Endothelial cell of umbilical vein (primary cell): Measurements from ENCODE around the gene SH3GLB2. TPM values are rescaled to one million over a fixed set of nuclear protein-coding genes. Genes with fewer than 3 reads are reported as not detected.

Experiments used
- BruUV-seq: library from RNA; stranded (reverse); fragments of 400-500 nt; replicated peaks from 2 replicates; lab custom pipeline; 2021; lab: Mats Ljungman, UMichigan
- CTCF ChIA-PET: fragments of 300-600, 350-600 bp; sonication (Branson Sonifier 250); formaldehyde crosslinking; loops from one replicate; lab custom pipeline; 2021; ENCODE audit warnings: antibody characterized with exemption, inconsistent platforms; lab: Charles Lee
- POLR2A ChIA-PET: fragments of 300-600, 350-600 bp; sonication (Branson Sonifier 250); formaldehyde crosslinking; loops from one replicate; lab custom pipeline; 2021; ENCODE audit warnings: antibody characterized with exemption, inconsistent platforms; lab: Charles Lee
- DNase-seq: peaks from one replicate; pipeline ENCODE4 v3.0.0-alpha.2; 2011; ENCODE audit warnings: low read depth, low spot score
- FAIRE-seq: peaks from 2 replicates; lab custom pipeline; 2011; peaks lifted over from hg19 to GRCh38; lab: Jason Lieb, UNC
- H2AFZ ChIP-seq: 2 replicates; pipeline ENCODE4 v1.6.0; 2012; ENCODE audit warnings: low read depth, low read length, control low read depth, inconsistent platforms
- H3K27ac ChIP-seq: 2 replicates; pipeline ENCODE4 v1.5.1; 2011; ENCODE audit warnings: low read depth, mild to moderate bottlenecking, control low read depth, low read length, moderate library complexity; ENCODE audit not compliant: insufficient read depth
- H3K27me3 ChIP-seq, 2 experiments: 2 replicates each; pipeline versions ENCODE4 v1.6.0 to v1.6.1; 2011; ENCODE audit warnings: low read length in 2 of 2, mixed read lengths in 1 of 2; ENCODE audit not compliant: control insufficient read depth in 2 of 2, insufficient read depth in 2 of 2
- H3K36me3 ChIP-seq, 2 experiments: 2 replicates in 1 of 2; 3 replicates in 1 of 2; pipeline ENCODE4 v1.5.1; 2011; ENCODE audit warnings: low read length in 2 of 2, mild to moderate bottlenecking in 1 of 2, moderate library complexity in 1 of 2; ENCODE audit not compliant: control insufficient read depth in 2 of 2, insufficient read depth in 2 of 2; ENCODE audit errors: extremely low read depth in 1 of 2
- H3K4me1 ChIP-seq: 3 replicates; pipeline ENCODE4 v1.5.1; 2011; ENCODE audit warnings: mild to moderate bottlenecking, low read length; ENCODE audit not compliant: control insufficient read depth, insufficient read depth; ENCODE audit errors: extremely low read depth
- H3K4me2 ChIP-seq: 2 replicates; pipeline ENCODE4 v1.6.1; 2011; ENCODE audit warnings: low read length, control low read depth, mixed read lengths; ENCODE audit not compliant: insufficient read depth
- H3K4me3 ChIP-seq, 3 experiments: fragments of 200-600 bp in 1 of 3; sonication (generic), shearing (Covaris generic) in 1 of 3; replicated peaks in 1 of 3; 2 replicates each; pipeline ENCODE4 v1.5.1; 2011 to 2016; ENCODE audit warnings: control low read depth in 3 of 3, low read length in 3 of 3, mild to moderate bottlenecking in 2 of 3, inconsistent platforms in 1 of 3, low read depth in 1 of 3, moderate library complexity in 1 of 3; ENCODE audit not compliant: insufficient read depth in 1 of 3
- H3K79me2 ChIP-seq: 2 replicates; pipeline ENCODE4 v1.6.0; 2012; ENCODE audit warnings: low read length, inconsistent platforms; ENCODE audit not compliant: control insufficient read depth, insufficient read depth
- H3K9ac ChIP-seq: replicated peaks from 2 replicates; pipeline ENCODE3; 2011; ENCODE audit warnings: low read length, control low read depth; ENCODE audit not compliant: insufficient read depth; ENCODE audit errors: extremely low read depth
- H3K9me1 ChIP-seq: replicated peaks from 3 replicates; pipeline ENCODE4 v1.6.0; 2011; ENCODE audit warnings: mild to moderate bottlenecking, low read length; ENCODE audit not compliant: control insufficient read depth, insufficient read depth; ENCODE audit errors: extremely low read depth
- H3K9me3 ChIP-seq: replicated peaks from 2 replicates; pipeline ENCODE4 v1.5.1; 2012; ENCODE audit warnings: low read length, inconsistent platforms; ENCODE audit not compliant: control insufficient read depth, insufficient read depth
- H4K20me1 ChIP-seq: replicated peaks from 2 replicates; pipeline ENCODE3; 2011; ENCODE audit warnings: mild to moderate bottlenecking, low read length; ENCODE audit not compliant: control insufficient read depth, insufficient read depth; ENCODE audit errors: extremely low read depth
- FOS ChIP-seq: IDR thresholded peaks from 2 replicates; pipeline ENCODE4 v1.6.1; 2011; ENCODE audit warnings: mild to moderate bottlenecking, low read length, moderate library complexity, borderline replicate concordance; ENCODE audit not compliant: insufficient read depth
- GATA2 ChIP-seq: IDR thresholded peaks from 2 replicates; pipeline ENCODE4 v1.7.0; 2011; ENCODE audit warnings: low read depth, mild to moderate bottlenecking, moderate library complexity, mixed read lengths, low read length; ENCODE audit not compliant: insufficient read length, insufficient read depth
- MYC ChIP-seq: IDR thresholded peaks from one replicate; pipeline ENCODE4 v1.6.1; 2011; ENCODE audit warnings: mild to moderate bottlenecking, low read depth, low read length
- POLR2A ChIP-seq: IDR thresholded peaks from 2 replicates; pipeline ENCODE4 v1.6.1; 2012; ENCODE audit warnings: low read depth, mild to moderate bottlenecking, control low read depth, low read length
- dilution Hi-C: fragments of 300-500 bp; cut with MboI; formaldehyde crosslinking; loops from one replicate; pipeline ENCODE4 v1.15.0; 2019; ENCODE audit warnings: low sequenced_read_pairs; ENCODE audit not compliant: extremely low pct_ligation_motif_present
- intact Hi-C: fragments of 100-400 bp; cut with micrococcal nuclease; formaldehyde crosslinking; loops from one replicate; pipeline ENCODE4 v1.10.0; 2022
- polyA plus RNA-seq, 4 experiments: library from polyadenylated mRNA; depleted of rRNA in 3 of 4; stranded (reverse) in 3 of 4; unstranded in 1 of 4; fragments of >200 nt; gene quantifications; 2 replicates each; pipeline versions ENCODE4 v1.2.1 to v1.2.3, GENCODE V29; 2011 to 2012; ENCODE audit warnings: missing spikeins in 1 of 4
- total RNA-seq: library from RNA; stranded (reverse); gene quantifications from 2 replicates; pipeline ENCODE4 v1.2.3, GENCODE V29; 2021

SH3GLB2 gene
- total and polyA plus RNA-seq, 2 donors (not counting 3 experiments of a cell fraction or from before 2014, with no cell fraction given): 58.8 to 77.5 TPM

DNA sequence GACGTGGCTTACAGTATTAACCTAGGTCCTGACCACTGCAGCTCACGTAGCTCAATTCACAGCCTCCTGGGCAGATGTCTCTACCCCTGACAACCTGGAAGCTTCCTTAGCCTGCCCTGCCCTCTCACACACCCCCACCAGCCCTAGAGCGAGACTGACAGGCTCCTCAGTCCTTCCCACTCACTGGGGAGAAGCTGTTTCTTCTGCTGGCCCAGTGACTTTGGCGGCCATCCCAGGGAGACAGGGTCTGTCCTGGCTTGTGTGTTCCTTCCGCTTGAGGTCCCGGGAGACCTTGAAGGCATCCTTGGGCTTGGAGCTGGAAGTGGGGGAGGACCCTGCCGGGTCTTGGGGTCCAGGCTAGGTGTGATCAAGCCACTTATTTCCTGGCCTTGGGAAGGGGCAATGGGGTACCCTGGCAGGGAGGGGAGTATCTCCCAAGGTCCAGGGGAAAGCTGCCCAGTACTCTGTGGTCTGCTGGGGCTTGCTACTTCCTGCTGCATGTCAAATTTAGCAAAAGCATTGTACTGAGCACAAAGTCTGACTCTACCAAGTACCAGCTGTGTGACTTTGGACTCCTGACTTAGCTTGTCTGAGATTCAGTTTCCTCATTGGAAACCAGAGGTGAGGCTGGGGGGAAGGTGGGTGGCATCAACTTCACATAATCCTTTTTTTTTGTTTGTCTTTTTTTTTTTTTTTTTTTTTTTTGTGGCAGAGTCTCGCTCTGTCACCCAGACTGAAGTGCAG is 10.2 kb upstream of the SH3GLB2 start:
- no peak overlapping the region for H3K27ac ChIP-seq
- peaks cover 0 to 14% of the 10 kb centered on the region in 2 experiments for H3K36me3 ChIP-seq
- TSS peak; percentile 16 for BruUV-seq
- no peak overlapping the region for H3K9ac ChIP-seq
- no peaks in the 10 kb centered on the region for H3K27me3 ChIP-seq
- peaks cover 12% of the 10 kb centered on the region for H3K79me2 ChIP-seq
- no peak overlapping the region for H2AFZ ChIP-seq
- no peaks in the 10 kb centered on the region for H3K9me1 ChIP-seq
- H3K4me1 ChIP-seq: peaks cover 11% of the 10 kb centered on the region
- H4K20me1 ChIP-seq: no peaks in the 10 kb centered on the region
- ChIA-PET CTCF (interaction anchor here (0.7 to 0.9 kb wide), 2 partner anchors 9 to 10 kb away, joined by 3 to 6 read pairs; partner anchors contain the start of gene SH3GLB2), POLR2A (interaction anchor here (0.6 kb wide), 1 partner anchor 17 kb away, joined by 4 read pairs; no protein-coding TSS in a partner anchor)
- intact Hi-C loops (loop anchor here (5.0 kb wide), 1 partner anchor 529 kb away; no protein-coding TSS in a partner anchor), dilution Hi-C loops (no loop called here)
- H3K4me2 ChIP-seq: no peak overlapping the region
- no peaks in the 10 kb centered on the region for H3K9me3 ChIP-seq
- DNase-seq (no peak), FAIRE-seq (no peak)
- H3K4me3 ChIP-seq: no peak overlapping the region
- TF ChIP-seq FOS: no peak

DNA sequence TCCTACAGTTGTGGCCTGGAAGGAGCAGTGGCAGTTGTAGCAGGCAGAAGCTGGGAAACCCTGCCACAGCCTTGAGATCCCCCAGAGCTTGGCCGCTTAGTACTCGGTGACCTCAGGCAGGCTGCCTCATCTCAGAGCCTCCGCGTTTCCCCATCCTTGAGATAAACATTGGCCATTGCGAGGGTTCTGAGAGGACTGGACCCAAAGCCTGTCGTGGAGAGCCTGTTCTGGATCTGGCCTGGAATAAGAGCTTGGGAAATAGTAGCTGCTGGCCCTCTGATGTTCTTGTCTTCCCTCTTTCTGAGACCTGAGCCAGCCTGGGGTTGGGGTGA is 9.6 kb upstream of the SH3GLB2 start:
- no peak overlapping the region for H3K27ac ChIP-seq
- peaks cover 12% of the 10 kb centered on the region for H3K79me2 ChIP-seq
- H3K4me1 ChIP-seq: peaks cover 11% of the 10 kb centered on the region
- no peak overlapping the region for H3K4me3 ChIP-seq
- H2AFZ ChIP-seq: no peak overlapping the region
- dilution Hi-C loops (no loop called here), intact Hi-C loops (loop anchor here (2.0 to 5.0 kb wide), 2 partner anchors 43 to 530 kb away; partner anchors contain the start of gene DOLPP1)
- DNase-seq: no peak
- CTCF ChIA-PET: interaction anchor here (0.7 to 0.9 kb wide), 2 partner anchors 8 to 10 kb away, joined by 3 to 6 read pairs; partner anchors contain the start of gene SH3GLB2
- H4K20me1 ChIP-seq: no peaks in the 10 kb centered on the region
- no peak for FAIRE-seq
- peaks cover 0 to 14% of the 10 kb centered on the region in 2 experiments for H3K36me3 ChIP-seq
- no peaks in the 10 kb centered on the region for H3K27me3 ChIP-seq
- POLR2A ChIA-PET: interaction anchor here (0.6 kb wide), 1 partner anchor 17 kb away, joined by 4 read pairs; no protein-coding TSS in a partner anchor
- no peaks in the 10 kb centered on the region for H3K9me1 ChIP-seq
- H3K4me2 ChIP-seq: peak overlapping the region; percentile 55
- no peak overlapping the region for H3K9ac ChIP-seq
- no TSS peak for BruUV-seq
- TF ChIP-seq POLR2A: no peak
- TF ChIP-seq MYC: no peak
- TF ChIP-seq GATA2: no peak
- no peaks in the 10 kb centered on the region for H3K9me3 ChIP-seq
